Pancreas (tissue), 10 donors: ENCODE data around the gene RASGRF1. TPM values are rescaled to one million over a fixed set of nuclear protein-coding genes. Genes with fewer than 3 reads are reported as not detected.

ENCODE experiments used
- ATAC-seq, 4 donors: fragments of 200-7000 bp; cut with Tn5 transposase; one replicate each; pipeline versions ENCODE4 v1.8.0 to v1.9.1; 2020; ENCODE audit warnings: mild to moderate bottlenecking in 4 of 4, moderate library complexity in 4 of 4
- DNase-seq, 6 donors: peaks; one replicate each; pipeline ENCODE4 v3.0.0-alpha.2; 2020
- FAIRE-seq: peaks from 2 replicates; lab custom pipeline; 2012; peaks lifted over from hg19 to GRCh38; lab: Jason Lieb, UNC
- H3K27ac ChIP-seq, 4 donors: fragments of 200-600 bp; sonication (generic); 1 replicate in 3 of 4; 2 replicates in 1 of 4; pipeline versions ENCODE4 v1.5.0 to v1.8.0; 2020
- H3K27me3 ChIP-seq, 4 donors: fragments of 200-600 bp; one replicate each; pipeline ENCODE4 v1.8.0; 2021
- H3K36me3 ChIP-seq, 3 donors: fragments of 200-600 bp; sonication (generic) in 1 of 3; one replicate each; pipeline versions ENCODE4 v1.5.0 to v1.8.0; 2020 to 2021
- H3K4me1 ChIP-seq, 3 donors: fragments of 200-600 bp; one replicate each; pipeline ENCODE4 v1.8.0; 2021
- H3K4me3 ChIP-seq, 4 donors: fragments of 200-600 bp; sonication (generic) in 2 of 4; one replicate each; pipeline versions ENCODE4 v1.5.0 to v1.8.0; 2020 to 2021
- H3K9me3 ChIP-seq, 4 donors: fragments of 200-600 bp; one replicate each; pipeline ENCODE4 v1.8.0; 2021
- CTCF ChIP-seq, 4 donors: fragments of 200-600 bp; sonication (generic) in 3 of 4; IDR thresholded peaks; one replicate each; pipeline versions ENCODE4 v1.5.0 to v1.8.0; 2021; ENCODE audit warnings: antibody characterized with exemption in 4 of 4
- WGBS, 2 donors: extraction: QIAGEN DNeasy Blood & Tissue Kit; methylation state at CpG; one replicate each; pipeline ENCODE4 v1.1.7; 2013; 5-methylcytosine and 5-hydroxymethylcytosine counted together
- intact Hi-C, 3 donors: fragments of 100-400 bp; cut with DNase I; formaldehyde crosslinking; loops; one replicate each; pipeline versions ENCODE4 v1.11.1 to v1.14.2; 2022
- polyA plus RNA-seq, 2 donors: library from polyadenylated mRNA; stranded (reverse); fragments of 200-250 nt; gene quantifications; one replicate each; pipeline ENCODE4 v1.2.3, GENCODE V29; 2013
- total RNA-seq, 6 donors: library from RNA; stranded (reverse); fragmentation: NEBNext Ultra II Directional in 4 of 6; extraction: Animal tissue kit (Norgen Biotek cat#: 25700) in 4 of 6; gene quantifications; one replicate each; pipeline versions ENCODE4 v1.2.1 to v1.2.4, GENCODE V29; 2021 to 2023
- donor health status: healthy with polysubstance abuse.
- donor health status: DM: no; HTN: no; CAD: no; lungs with moderate emphysema.
- donor health status: DM: no; HTN: no; CAD: no.
- donor health status: control.
- donor health status: control.
- donor health status: Bipolar disorder and iron deficiency.
- donor health status: DM: yes; HTN: yes; CAD: no.
- donor health status: DM: no; HTN: no; CAD: no.
- donor health status: DM: no; HTN: no; CAD: no.
- donor health status: DM: yes; HTN: yes; CAD: no.

Gene RASGRF1
- total and polyA plus RNA-seq, 8 donors, result 0.35 to 8.4 (median 2.1) TPM

- ATAC-seq (no peak), FAIRE-seq (no peak)
Observed at GRCh38 chr15:79086814-79087213, 3.8 kb downstream of the RASGRF1 start.

DNA sequence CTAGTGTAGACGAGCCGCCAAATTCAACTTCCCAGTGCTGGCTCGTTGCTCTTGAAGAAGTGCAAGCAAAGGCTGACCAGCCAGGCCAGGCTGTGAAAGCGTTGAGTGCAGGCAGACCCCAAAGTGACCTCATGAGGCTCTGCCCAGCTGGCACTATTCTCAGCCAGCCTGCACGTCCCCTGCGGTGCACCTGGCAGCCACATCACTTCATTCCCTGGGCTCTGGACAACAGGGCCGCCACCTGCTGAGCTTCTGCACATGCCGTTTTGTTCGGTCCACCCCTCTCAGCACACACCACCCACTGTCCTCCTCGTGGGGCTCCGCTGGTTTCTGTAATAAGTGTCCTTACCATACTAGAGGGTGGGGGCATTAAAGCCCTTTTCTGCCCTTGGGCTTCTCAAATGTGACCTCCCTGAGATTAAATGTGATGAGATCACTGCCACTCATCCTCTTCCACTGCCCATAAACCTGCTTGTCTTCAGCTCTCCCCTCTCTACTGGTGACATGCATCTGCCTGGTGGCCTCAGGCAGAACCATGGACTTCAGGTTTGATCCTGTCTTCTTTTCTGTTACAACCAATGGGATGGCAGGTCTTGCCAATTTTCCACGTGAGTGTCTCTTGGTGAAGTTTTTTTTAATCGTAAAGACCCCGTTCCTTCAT, 6.1 kb downstream of the RASGRF1 start:
- Histone ChIP-seq H3K36me3 (no peaks in the 10 kb centered on the region), H3K4me1 (no peaks in the 10 kb centered on the region), H3K27ac (no peak overlapping the region), H3K27me3 (peaks cover 0 to 3% (median 0%) of the 10 kb centered on the region in 4 donors), H3K4me3 (no peak overlapping the region), H3K9me3 (no peaks in the 10 kb centered on the region)
- TF ChIP-seq CTCF (IDR thresholded peaks at IDR 0.05), result no peak
- no peak for FAIRE-seq
- ATAC-seq, result peak in 2 of 4 donors; percentile 57 to 67
- WGBS, 2 donors, result 40 to 44% methylated on average over 14 of the region's 14 CpGs
- intact Hi-C loops, result no loop called here
- peak in 1 of 6 donors; percentile 8 for DNase-seq

More at GRCh38 chr15:79086814-79087213, 3.8 kb downstream of the RASGRF1 start:
- no peak for TF ChIP-seq CTCF (IDR thresholded peaks at IDR 0.05)
- intact Hi-C loops, result no loop called here
- no peak overlapping the region for H3K27ac ChIP-seq
- H3K4me1 ChIP-seq, result peaks cover 0 to 7% (median 4%) of the 10 kb centered on the region in 3 donors
- DNase-seq, result peak in 1 of 6 donors; percentile 2
- 58 to 88% methylated on average over 4 of the region's 4 CpGs for WGBS, 2 donors
- peaks cover 0 to 16% (median 0%) of the 10 kb centered on the region in 4 donors for H3K27me3 ChIP-seq
- no peaks in the 10 kb centered on the region for H3K36me3 ChIP-seq
- no peak overlapping the region for H3K4me3 ChIP-seq
- no peaks in the 10 kb centered on the region for H3K9me3 ChIP-seq

DNA sequence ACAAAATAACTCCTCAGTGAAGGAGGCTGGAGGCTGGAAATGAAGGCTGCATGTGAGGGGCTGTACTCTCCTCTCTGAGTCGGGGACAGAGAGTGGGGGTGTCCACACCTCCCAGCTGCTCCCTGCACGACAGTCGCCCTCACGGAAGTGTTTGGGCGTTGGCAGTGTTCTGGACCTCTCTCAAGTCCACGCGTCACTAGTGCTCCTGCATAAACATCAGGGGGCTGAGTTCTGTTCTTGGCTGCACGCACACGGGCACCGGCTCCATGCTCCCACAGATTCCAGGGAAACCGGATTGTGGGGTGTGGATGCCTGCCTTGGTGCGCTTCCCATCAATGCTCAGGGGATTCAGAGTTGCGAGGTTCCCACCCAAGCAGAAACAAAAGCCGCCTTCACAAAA, 7.4 kb downstream of the RASGRF1 start:
- ATAC-seq, result no peak
- DNase-seq, result no peak
- no peaks in the 10 kb centered on the region for H3K9me3 ChIP-seq
- WGBS, 2 donors, result 69 to 75% methylated on average over 14 of the region's 14 CpGs
- no peaks in the 10 kb centered on the region for H3K4me1 ChIP-seq
- intact Hi-C loops, result no loop called here
- no peak overlapping the region for H3K4me3 ChIP-seq
- FAIRE-seq, result no peak
- H3K27ac ChIP-seq, result no peak overlapping the region
- H3K36me3 ChIP-seq, result no peaks in the 10 kb centered on the region
- H3K27me3 ChIP-seq, result no peaks in the 10 kb centered on the region
- no peak for TF ChIP-seq CTCF (IDR thresholded peaks at IDR 0.05)

GRCh38 chr15:79082363-79083070, 8.1 kb downstream of the RASGRF1 start:
- intact Hi-C loops, result no loop called here
- FAIRE-seq (no peak), DNase-seq (no peak)

More at GRCh38 chr15:79082363-79083070, 8.1 kb downstream of the RASGRF1 start:
- no peak overlapping the region for H3K27ac ChIP-seq
- no peaks in the 10 kb centered on the region for H3K36me3 ChIP-seq
- no peaks in the 10 kb centered on the region for H3K9me3 ChIP-seq
- H3K4me3 ChIP-seq, result no peak overlapping the region
- no peaks in the 10 kb centered on the region for H3K27me3 ChIP-seq
- TF ChIP-seq CTCF (IDR thresholded peaks at IDR 0.05), result no peak
- WGBS, 2 donors, result 55 to 76% methylated on average over 6 of the region's 6 CpGs
- ATAC-seq, result no peak
- no peaks in the 10 kb centered on the region for H3K4me1 ChIP-seq
